Liver (tissue), 9 donors: Measurements from ENCODE around the gene SUGCT. TPM values are rescaled to one million over a fixed set of nuclear protein-coding genes. Genes with fewer than 3 reads are reported as not detected.

Source experiments
- DNase-seq: peaks from one replicate; pipeline ENCODE4 v3.0.0-alpha.2; 2017; ENCODE audit warnings: low spot score
- H3K27ac ChIP-seq, 2 donors: one replicate each; pipeline ENCODE4 v1.7.0; 2013; ENCODE audit warnings: inconsistent platforms in 2 of 2, low read length in 2 of 2, control low read depth in 1 of 2, low read depth in 1 of 2, mild to moderate bottlenecking in 1 of 2
- H3K27me3 ChIP-seq, 4 donors: one replicate each; pipeline versions ENCODE4 v1.6.1 to v1.7.0; 2013; ENCODE audit warnings: low read length in 3 of 4, inconsistent platforms in 1 of 4, mild to moderate bottlenecking in 1 of 4, moderate library complexity in 1 of 4; ENCODE audit not compliant: control insufficient read depth in 4 of 4, insufficient read depth in 4 of 4
- H3K36me3 ChIP-seq, 4 donors: one replicate each; pipeline versions ENCODE4 v1.6.1 to v1.7.0; 2013; ENCODE audit warnings: low read length in 3 of 4, mild to moderate bottlenecking in 3 of 4, low read depth in 1 of 4, moderate library complexity in 1 of 4; ENCODE audit not compliant: control insufficient read depth in 4 of 4, insufficient read depth in 3 of 4
- H3K4me1 ChIP-seq, 4 donors: one replicate each; pipeline versions ENCODE4 v1.6.1 to v1.7.0; 2013; ENCODE audit warnings: low read length in 3 of 4, mild to moderate bottlenecking in 3 of 4, moderate library complexity in 1 of 4; ENCODE audit not compliant: control insufficient read depth in 4 of 4, insufficient read depth in 4 of 4
- H3K4me3 ChIP-seq, 3 donors: one replicate each; pipeline versions ENCODE4 v1.6.1 to v1.7.0; 2013; ENCODE audit warnings: low read length in 3 of 3, control low read depth in 1 of 3, low read depth in 1 of 3, mild to moderate bottlenecking in 1 of 3
- H3K9ac ChIP-seq, 2 donors: one replicate each; pipeline ENCODE4 v1.7.0; 2013; ENCODE audit warnings: low read length in 2 of 2, mild to moderate bottlenecking in 2 of 2, moderate library complexity in 2 of 2, control low read depth in 1 of 2, low read depth in 1 of 2
- H3K9me3 ChIP-seq, 4 donors: one replicate each; pipeline versions ENCODE4 v1.6.1 to v1.7.0; 2013; ENCODE audit warnings: low read length in 3 of 4; ENCODE audit not compliant: control insufficient read depth in 4 of 4
- EGR1 ChIP-seq, 2 donors: IDR thresholded peaks; 2 replicates each; pipeline ENCODE4 v1.6.1; 2016 to 2018; ENCODE audit warnings: antibody characterized with exemption in 2 of 2, low read depth in 2 of 2
- FOXA1 ChIP-seq: IDR thresholded peaks from 2 replicates; pipeline ENCODE4 v1.6.1; 2016; ENCODE audit warnings: antibody characterized with exemption
- FOXA2 ChIP-seq: IDR thresholded peaks from 2 replicates; pipeline ENCODE4 v1.6.1; 2016; ENCODE audit warnings: antibody characterized with exemption
- GABPA ChIP-seq, 2 donors: IDR thresholded peaks in 1 of 2; conservative IDR thresholded peaks in 1 of 2; 2 replicates each; pipeline ENCODE4 v1.6.1; 2016; ENCODE audit warnings: antibody characterized with exemption in 2 of 2, mild to moderate bottlenecking in 1 of 2, moderate library complexity in 1 of 2
- HNF4A ChIP-seq, 2 donors: conservative IDR thresholded peaks; 2 replicates each; pipeline ENCODE4 v1.6.1; 2016; ENCODE audit warnings: antibody characterized with exemption in 2 of 2, mild to moderate bottlenecking in 2 of 2
- HNF4G ChIP-seq: IDR thresholded peaks from 2 replicates; pipeline ENCODE4 v1.6.1; 2016; ENCODE audit warnings: antibody characterized with exemption
- JUND ChIP-seq, 2 donors: IDR thresholded peaks; 2 replicates each; pipeline ENCODE4 v1.6.1; 2016; ENCODE audit warnings: antibody characterized with exemption in 2 of 2
- NR2F2 ChIP-seq: IDR thresholded peaks from 2 replicates; pipeline ENCODE4 v1.6.1; 2016; ENCODE audit warnings: antibody characterized with exemption
- RAD21 ChIP-seq, 2 donors: IDR thresholded peaks; 2 replicates each; pipeline ENCODE4 v1.6.1; 2016; ENCODE audit warnings: antibody characterized with exemption in 2 of 2, mild to moderate bottlenecking in 2 of 2
- RXRA ChIP-seq, 2 donors: IDR thresholded peaks; 2 replicates each; pipeline ENCODE4 v1.6.1; 2017 to 2018; ENCODE audit warnings: antibody characterized with exemption in 2 of 2, mild to moderate bottlenecking in 1 of 2
- TAF1 ChIP-seq: conservative IDR thresholded peaks from 2 replicates; pipeline ENCODE4 v1.6.1; 2016; ENCODE audit warnings: antibody characterized with exemption, mild to moderate bottlenecking
- WGBS: extraction: QIAGEN DNeasy Blood & Tissue Kit; methylation state at CpG from one replicate; pipeline ENCODE4 v1.1.7; 2013; 5-methylcytosine and 5-hydroxymethylcytosine counted together
- polyA plus RNA-seq, 2 donors: library from polyadenylated mRNA; stranded (reverse) in 1 of 2; unstranded in 1 of 2; fragments of 200-250 nt in 1 of 2; fragments of >200 nt in 1 of 2; fragmentation: Nextera tagmentation in 1 of 2; extraction: Ambion mirVana in 1 of 2; gene quantifications; one replicate each; pipeline versions ENCODE4 v1.2.1 to v1.2.3, GENCODE V29; 2013 to 2015
- total RNA-seq, 2 donors: library from RNA; depleted of rRNA; stranded (reverse); fragments of >200 nt; gene quantifications; one replicate each; pipeline ENCODE4 v1.2.3, GENCODE V29; 2014
- TF ChIP-seq, protein P1 (sequence below): IDR thresholded peaks from 2 replicates; pipeline ENCODE4 v1.6.1; 2016; ENCODE audit warnings: antibody characterized with exemption
- TF ChIP-seq, protein P2 (sequence below): fragments of 150-350 bp; IDR thresholded peaks from 2 replicates; pipeline ENCODE4 v1.5.1; 2017; ENCODE audit warnings: improper control_type of control experiment, low read depth, low read length; ENCODE audit not compliant: missing input control
- TF ChIP-seq, protein P3 (sequence below): IDR thresholded peaks from 2 replicates; pipeline ENCODE4 v1.6.1; 2016; ENCODE audit warnings: antibody characterized with exemption
- TF ChIP-seq, protein P4 (sequence below): IDR thresholded peaks from 2 replicates; pipeline ENCODE4 v1.6.1; 2016; ENCODE audit warnings: antibody characterized with exemption, mild to moderate bottlenecking
- TF ChIP-seq, protein P5 (sequence below): IDR thresholded peaks from 2 replicates; pipeline ENCODE4 v1.6.1; 2016; ENCODE audit warnings: antibody characterized with exemption
- donor health status: healthy.
- donor health status: healthy.
- donor health status: healthy.
- donor health status: healthy.
- donor health status: healthy.

SUGCT gene
- total and polyA plus RNA-seq, 4 donors = 6.2 to 11.9 (median 9.9) TPM

DNA sequence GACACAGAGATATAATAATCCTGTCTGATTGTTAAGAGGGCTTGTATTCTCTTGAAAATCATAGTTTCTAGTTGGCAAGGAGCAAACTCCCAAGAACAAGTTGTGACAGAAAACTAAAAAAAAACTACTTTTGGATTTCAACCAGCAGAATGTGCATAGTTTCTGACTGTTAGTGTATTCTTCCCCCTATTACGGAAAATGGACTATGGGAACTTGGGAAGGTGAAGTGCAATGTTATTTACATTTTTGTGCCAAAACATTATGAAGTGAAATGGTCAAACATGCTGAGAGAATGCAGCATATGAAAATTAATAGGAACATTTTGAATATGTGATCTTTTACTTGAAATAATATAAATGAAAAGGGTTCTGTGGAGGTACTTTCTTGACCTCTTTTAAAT lies 660.8 kb downstream of the SUGCT start:
- no peak for DNase-seq
- no peak for TF ChIP-seq NR2F2
- TF ChIP-seq FOXA2 = no peak
- TF ChIP-seq RAD21 (IDR thresholded peaks at IDR 0.05) = no peak
- no peak for TF ChIP-seq TAF1
- no peak for TF ChIP-seq GABPA (IDR thresholded peaks at IDR 0.05 in 1 of 2, conservative IDR thresholded peaks at IDR 0.05 in 1 of 2)
- no peak for TF ChIP-seq FOXA1
- TF ChIP-seq, protein P1, sequence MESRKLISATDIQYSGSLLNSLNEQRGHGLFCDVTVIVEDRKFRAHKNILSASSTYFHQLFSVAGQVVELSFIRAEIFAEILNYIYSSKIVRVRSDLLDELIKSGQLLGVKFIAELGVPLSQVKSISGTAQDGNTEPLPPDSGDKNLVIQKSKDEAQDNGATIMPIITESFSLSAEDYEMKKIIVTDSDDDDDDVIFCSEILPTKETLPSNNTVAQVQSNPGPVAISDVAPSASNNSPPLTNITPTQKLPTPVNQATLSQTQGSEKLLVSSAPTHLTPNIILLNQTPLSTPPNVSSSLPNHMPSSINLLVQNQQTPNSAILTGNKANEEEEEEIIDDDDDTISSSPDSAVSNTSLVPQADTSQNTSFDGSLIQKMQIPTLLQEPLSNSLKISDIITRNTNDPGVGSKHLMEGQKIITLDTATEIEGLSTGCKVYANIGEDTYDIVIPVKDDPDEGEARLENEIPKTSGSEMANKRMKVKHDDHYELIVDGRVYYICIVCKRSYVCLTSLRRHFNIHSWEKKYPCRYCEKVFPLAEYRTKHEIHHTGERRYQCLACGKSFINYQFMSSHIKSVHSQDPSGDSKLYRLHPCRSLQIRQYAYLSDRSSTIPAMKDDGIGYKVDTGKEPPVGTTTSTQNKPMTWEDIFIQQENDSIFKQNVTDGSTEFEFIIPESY = no peak
- no peak for TF ChIP-seq RXRA (IDR thresholded peaks at IDR 0.05)
- TF ChIP-seq, protein P2, sequence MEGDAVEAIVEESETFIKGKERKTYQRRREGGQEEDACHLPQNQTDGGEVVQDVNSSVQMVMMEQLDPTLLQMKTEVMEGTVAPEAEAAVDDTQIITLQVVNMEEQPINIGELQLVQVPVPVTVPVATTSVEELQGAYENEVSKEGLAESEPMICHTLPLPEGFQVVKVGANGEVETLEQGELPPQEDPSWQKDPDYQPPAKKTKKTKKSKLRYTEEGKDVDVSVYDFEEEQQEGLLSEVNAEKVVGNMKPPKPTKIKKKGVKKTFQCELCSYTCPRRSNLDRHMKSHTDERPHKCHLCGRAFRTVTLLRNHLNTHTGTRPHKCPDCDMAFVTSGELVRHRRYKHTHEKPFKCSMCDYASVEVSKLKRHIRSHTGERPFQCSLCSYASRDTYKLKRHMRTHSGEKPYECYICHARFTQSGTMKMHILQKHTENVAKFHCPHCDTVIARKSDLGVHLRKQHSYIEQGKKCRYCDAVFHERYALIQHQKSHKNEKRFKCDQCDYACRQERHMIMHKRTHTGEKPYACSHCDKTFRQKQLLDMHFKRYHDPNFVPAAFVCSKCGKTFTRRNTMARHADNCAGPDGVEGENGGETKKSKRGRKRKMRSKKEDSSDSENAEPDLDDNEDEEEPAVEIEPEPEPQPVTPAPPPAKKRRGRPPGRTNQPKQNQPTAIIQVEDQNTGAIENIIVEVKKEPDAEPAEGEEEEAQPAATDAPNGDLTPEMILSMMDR = no peak
- no peak for TF ChIP-seq JUND (IDR thresholded peaks at IDR 0.05)
- H3K4me3 ChIP-seq = no peak overlapping the region
- no peaks in the 10 kb centered on the region for H3K36me3 ChIP-seq
- no peaks in the 10 kb centered on the region for H3K9me3 ChIP-seq
- no peaks in the 10 kb centered on the region for H3K4me1 ChIP-seq
- no peak overlapping the region for H3K27ac ChIP-seq
- H3K9ac ChIP-seq = no peak overlapping the region
- H3K27me3 ChIP-seq = no peaks in the 10 kb centered on the region
- 77% methylated on average over 1 of the region's 1 CpG for WGBS

DNA sequence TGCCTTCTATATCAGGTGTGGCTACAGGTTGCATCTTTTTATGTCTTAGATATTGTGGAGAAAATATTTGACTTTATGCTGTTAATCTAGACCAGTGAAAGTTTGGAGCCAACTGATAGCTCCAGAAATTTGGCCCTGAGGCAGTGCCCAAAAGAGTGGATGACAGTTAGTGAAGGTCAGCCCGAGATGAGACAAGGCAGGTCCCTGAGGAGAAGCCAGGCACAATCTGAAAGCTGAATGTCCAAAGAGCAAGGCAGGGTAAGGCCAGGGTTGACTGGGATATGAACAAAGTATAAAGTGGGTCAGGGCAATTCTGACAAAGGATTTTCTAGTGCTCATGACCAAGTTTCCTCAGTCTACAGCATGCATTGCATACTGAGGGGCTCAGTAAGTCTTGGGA lies 661.9 kb downstream of the SUGCT start:
- 86% methylated on average over 1 of the region's 1 CpG for WGBS
- no peak overlapping the region for H3K4me3 ChIP-seq
- TF ChIP-seq FOXA2 = no peak

DNA sequence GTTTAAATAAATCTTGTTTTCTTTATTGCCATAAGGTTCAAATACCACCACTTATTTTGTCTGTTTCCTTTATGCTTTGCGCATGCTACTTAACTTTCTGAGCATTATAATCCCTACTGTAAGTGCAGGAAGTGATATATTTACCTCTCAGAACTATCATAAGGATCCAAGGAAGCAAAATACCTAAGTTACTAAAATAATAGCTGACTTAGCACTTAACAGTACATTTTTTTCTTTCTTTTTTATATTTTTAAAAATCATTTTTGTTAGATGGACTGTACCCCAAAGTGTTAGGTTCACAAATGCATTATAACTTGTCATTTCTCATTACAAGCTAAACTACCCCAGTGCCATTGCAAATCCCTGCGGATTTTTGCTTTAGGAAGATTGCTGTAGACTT lies 663.8 kb downstream of the SUGCT start:
- no peak overlapping the region for H3K27ac ChIP-seq
- H3K36me3 ChIP-seq = no peaks in the 10 kb centered on the region
- H3K4me1 ChIP-seq = no peaks in the 10 kb centered on the region
- no peak overlapping the region for H3K4me3 ChIP-seq
- WGBS = 96% methylated on average over 2 of the region's 2 CpGs
- no peaks in the 10 kb centered on the region for H3K9me3 ChIP-seq
- no peaks in the 10 kb centered on the region for H3K27me3 ChIP-seq
- H3K9ac ChIP-seq = no peak overlapping the region
- no peak for DNase-seq
- TF ChIP-seq HNF4A (conservative IDR thresholded peaks at IDR 0.05) (no peak), RAD21 (IDR thresholded peaks at IDR 0.05) (no peak), JUND (IDR thresholded peaks at IDR 0.05) (no peak), GABPA (IDR thresholded peaks at IDR 0.05 in 1 of 2, conservative IDR thresholded peaks at IDR 0.05 in 1 of 2) (no peak), FOXA2 (no peak), FOXA1 (no peak), NR2F2 (no peak), HNF4G (no peak), EGR1 (IDR thresholded peaks at IDR 0.05; ENCODE audit: low read depth in 2 of 2) (no peak)
- TF ChIP-seq, protein P2 = no peak
- TF ChIP-seq, protein P3, sequence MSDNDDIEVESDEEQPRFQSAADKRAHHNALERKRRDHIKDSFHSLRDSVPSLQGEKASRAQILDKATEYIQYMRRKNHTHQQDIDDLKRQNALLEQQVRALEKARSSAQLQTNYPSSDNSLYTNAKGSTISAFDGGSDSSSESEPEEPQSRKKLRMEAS = no peak
- TF ChIP-seq, protein P4, sequence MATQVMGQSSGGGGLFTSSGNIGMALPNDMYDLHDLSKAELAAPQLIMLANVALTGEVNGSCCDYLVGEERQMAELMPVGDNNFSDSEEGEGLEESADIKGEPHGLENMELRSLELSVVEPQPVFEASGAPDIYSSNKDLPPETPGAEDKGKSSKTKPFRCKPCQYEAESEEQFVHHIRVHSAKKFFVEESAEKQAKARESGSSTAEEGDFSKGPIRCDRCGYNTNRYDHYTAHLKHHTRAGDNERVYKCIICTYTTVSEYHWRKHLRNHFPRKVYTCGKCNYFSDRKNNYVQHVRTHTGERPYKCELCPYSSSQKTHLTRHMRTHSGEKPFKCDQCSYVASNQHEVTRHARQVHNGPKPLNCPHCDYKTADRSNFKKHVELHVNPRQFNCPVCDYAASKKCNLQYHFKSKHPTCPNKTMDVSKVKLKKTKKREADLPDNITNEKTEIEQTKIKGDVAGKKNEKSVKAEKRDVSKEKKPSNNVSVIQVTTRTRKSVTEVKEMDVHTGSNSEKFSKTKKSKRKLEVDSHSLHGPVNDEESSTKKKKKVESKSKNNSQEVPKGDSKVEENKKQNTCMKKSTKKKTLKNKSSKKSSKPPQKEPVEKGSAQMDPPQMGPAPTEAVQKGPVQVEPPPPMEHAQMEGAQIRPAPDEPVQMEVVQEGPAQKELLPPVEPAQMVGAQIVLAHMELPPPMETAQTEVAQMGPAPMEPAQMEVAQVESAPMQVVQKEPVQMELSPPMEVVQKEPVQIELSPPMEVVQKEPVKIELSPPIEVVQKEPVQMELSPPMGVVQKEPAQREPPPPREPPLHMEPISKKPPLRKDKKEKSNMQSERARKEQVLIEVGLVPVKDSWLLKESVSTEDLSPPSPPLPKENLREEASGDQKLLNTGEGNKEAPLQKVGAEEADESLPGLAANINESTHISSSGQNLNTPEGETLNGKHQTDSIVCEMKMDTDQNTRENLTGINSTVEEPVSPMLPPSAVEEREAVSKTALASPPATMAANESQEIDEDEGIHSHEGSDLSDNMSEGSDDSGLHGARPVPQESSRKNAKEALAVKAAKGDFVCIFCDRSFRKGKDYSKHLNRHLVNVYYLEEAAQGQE = no peak
- TF ChIP-seq, protein P5, sequence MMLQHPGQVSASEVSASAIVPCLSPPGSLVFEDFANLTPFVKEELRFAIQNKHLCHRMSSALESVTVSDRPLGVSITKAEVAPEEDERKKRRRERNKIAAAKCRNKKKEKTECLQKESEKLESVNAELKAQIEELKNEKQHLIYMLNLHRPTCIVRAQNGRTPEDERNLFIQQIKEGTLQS = no peak

More for the DNA sequence above, 661.9 kb downstream of the SUGCT start:
- Histone ChIP-seq H3K4me1 (no peaks in the 10 kb centered on the region), H3K36me3 (no peaks in the 10 kb centered on the region), H3K9me3 (no peaks in the 10 kb centered on the region), H3K9ac (no peak overlapping the region), H3K27ac (no peak overlapping the region), H3K27me3 (no peaks in the 10 kb centered on the region)
- no peak for DNase-seq
